ENCODE data around the gene MALRD1. TPM values are rescaled to one million over a fixed set of nuclear protein-coding genes. Genes with fewer than 3 reads are reported as not detected.

MALRD1 gene
- total and polyA plus RNA-seq, 2 experiments from 2014 or later: 0.49 to 0.57 TPM

DNA sequence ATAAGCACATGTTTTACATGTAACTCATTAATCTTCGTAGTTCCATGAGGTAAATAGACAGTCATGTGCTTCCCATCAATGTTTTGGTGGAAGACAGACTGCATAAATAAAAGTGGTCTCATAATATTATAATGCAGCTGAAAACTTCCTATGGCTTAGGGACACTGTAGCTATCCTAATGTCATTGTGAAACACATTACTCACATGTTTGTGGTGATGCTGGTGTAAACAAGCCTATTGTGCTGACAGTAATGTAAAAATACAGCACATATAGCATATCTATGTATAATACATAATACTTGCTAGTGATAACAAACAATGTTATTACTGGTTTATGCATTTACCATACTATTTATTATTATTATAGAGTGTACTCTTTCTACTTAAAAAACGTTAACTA is 730.4 kb downstream of the MALRD1 start:
- no peak overlapping the region for H3K4me3 ChIP-seq
- TF ChIP-seq CTCF (IDR thresholded peaks at IDR 0.05; ENCODE audit: low read depth, low read length): no peak

DNA sequence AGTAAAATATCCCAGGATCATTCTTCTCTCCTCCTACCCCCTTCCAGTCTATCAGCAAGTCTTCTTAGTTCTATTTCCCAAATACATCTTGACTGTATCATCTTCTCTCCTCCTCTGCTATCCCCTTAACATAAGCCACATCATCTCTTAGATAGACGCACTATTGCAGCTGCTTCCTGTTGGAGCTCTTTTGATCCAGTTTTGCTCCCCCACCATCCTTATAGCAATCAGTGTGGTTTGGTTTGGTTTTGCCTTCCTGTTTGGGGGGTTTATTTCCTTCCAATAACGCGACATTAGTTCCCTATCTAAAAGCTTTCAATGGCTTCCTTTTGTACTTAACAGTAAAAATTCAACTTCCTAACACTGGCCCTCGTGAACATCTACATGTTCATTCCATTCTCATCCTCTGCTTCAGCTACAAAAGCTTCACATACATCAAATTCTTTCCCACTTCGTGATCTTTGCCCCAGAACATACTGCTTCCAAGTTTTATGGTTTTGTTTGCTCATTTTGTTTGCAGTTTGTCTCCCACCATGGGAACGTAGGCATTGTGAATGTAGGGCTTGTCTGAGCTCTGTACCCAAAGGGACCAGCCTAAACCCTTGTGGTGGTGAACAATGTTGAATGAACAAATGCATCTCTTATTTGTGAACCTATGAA is 734.0 kb downstream of the MALRD1 start:
- Histone ChIP-seq H3K36me3 (no peaks in the 10 kb centered on the region), H3K27me3 (no peaks in the 10 kb centered on the region), H3K4me3 (no peak overlapping the region), H3K9me3 (ENCODE audit: low read depth) (no peaks in the 10 kb centered on the region), H3K27ac (no peak overlapping the region), H3K4me1 (ENCODE audit: low read depth) (no peaks in the 10 kb centered on the region)
- DNase-seq (ENCODE audit: low read depth in 1 of 2, low spot score in 1 of 2): no peak
- TF ChIP-seq CTCF (IDR thresholded peaks at IDR 0.05; ENCODE audit: low read depth, low read length): no peak

More for the DNA sequence above, 730.4 kb downstream of the MALRD1 start:
- H3K4me1 ChIP-seq (ENCODE audit: low read depth): no peaks in the 10 kb centered on the region
- no peaks in the 10 kb centered on the region for H3K9me3 ChIP-seq (ENCODE audit: low read depth)
- no peaks in the 10 kb centered on the region for H3K36me3 ChIP-seq
- H3K27me3 ChIP-seq: no peaks in the 10 kb centered on the region
- H3K27ac ChIP-seq: no peak overlapping the region
- no peak for DNase-seq (ENCODE audit: low read depth in 1 of 2, low spot score in 1 of 2)

GRCh38 chr10:19783721-19784120 is 735.1 kb downstream of the MALRD1 start:
- no peak for DNase-seq (ENCODE audit: low read depth in 1 of 2, low spot score in 1 of 2)
- Histone ChIP-seq H3K4me1 (ENCODE audit: low read depth) (no peaks in the 10 kb centered on the region), H3K36me3 (no peaks in the 10 kb centered on the region), H3K27ac (no peak overlapping the region), H3K4me3 (no peak overlapping the region), H3K27me3 (no peaks in the 10 kb centered on the region), H3K9me3 (ENCODE audit: low read depth) (no peaks in the 10 kb centered on the region)
- no peak for TF ChIP-seq CTCF (IDR thresholded peaks at IDR 0.05; ENCODE audit: low read depth, low read length)
